Measurements from ENCODE around the gene CTNNA2. TPM values are rescaled to one million over a fixed set of nuclear protein-coding genes. Genes with fewer than 3 reads are reported as not detected.

The CTNNA2 gene
- total RNA-seq, 2 donors from 2014 or later = not detected

DNA sequence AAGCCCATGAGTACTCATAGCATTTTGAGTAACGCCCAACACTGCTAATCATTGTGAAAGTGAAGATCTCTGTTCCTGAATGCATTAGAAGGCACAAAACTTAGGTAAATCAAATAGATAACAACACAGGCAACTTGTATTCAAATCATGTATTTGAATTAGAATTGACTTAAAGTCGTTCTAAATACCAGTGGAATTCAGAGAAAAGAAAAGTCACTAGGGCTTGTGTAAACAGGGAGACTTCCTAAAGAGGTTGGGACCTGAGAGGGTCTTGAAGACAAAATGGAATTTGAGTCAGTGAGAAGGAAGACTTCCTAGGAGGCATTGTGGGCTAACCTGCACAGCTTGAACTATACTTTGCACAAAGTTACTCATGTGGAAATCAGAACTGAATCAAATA is 127.2 kb downstream of the CTNNA2 start:
- DNase-seq (ENCODE audit: low spot score) = no peak
- H3K4me1 ChIP-seq = no peaks in the 10 kb centered on the region
- no peak for TF ChIP-seq CTCF (IDR thresholded peaks at IDR 0.05)
- no peaks in the 10 kb centered on the region for H3K9me3 ChIP-seq
- H3K4me3 ChIP-seq = no peak overlapping the region
- no peaks in the 10 kb centered on the region for H3K36me3 ChIP-seq
- no peak overlapping the region for H3K27ac ChIP-seq
- no peaks in the 10 kb centered on the region for H3K27me3 ChIP-seq

GRCh38 chr2:79649531-79649930 is 136.7 kb downstream of the CTNNA2 start:
- no peak for DNase-seq (ENCODE audit: low spot score)
- Histone ChIP-seq H3K27ac (no peak overlapping the region), H3K4me1 (no peaks in the 10 kb centered on the region), H3K36me3 (no peaks in the 10 kb centered on the region), H3K4me3 (no peak overlapping the region), H3K27me3 (no peaks in the 10 kb centered on the region), H3K9me3 (no peaks in the 10 kb centered on the region)
- TF ChIP-seq CTCF (IDR thresholded peaks at IDR 0.05) = no peak

- H3K27ac ChIP-seq = no peak overlapping the region
- DNase-seq (ENCODE audit: low spot score) = no peak
- no peaks in the 10 kb centered on the region for H3K36me3 ChIP-seq
- no peak for TF ChIP-seq CTCF (IDR thresholded peaks at IDR 0.05)
- H3K4me3 ChIP-seq = no peak overlapping the region
- H3K9me3 ChIP-seq = no peaks in the 10 kb centered on the region
- H3K27me3 ChIP-seq = no peaks in the 10 kb centered on the region
- H3K4me1 ChIP-seq = no peaks in the 10 kb centered on the region
Observed at GRCh38 chr2:79660557-79660956, 147.7 kb downstream of the CTNNA2 start.

- Histone ChIP-seq H3K36me3 (no peaks in the 10 kb centered on the region), H3K4me1 (no peaks in the 10 kb centered on the region), H3K27ac (no peak overlapping the region), H3K4me3 (no peak overlapping the region), H3K27me3 (no peaks in the 10 kb centered on the region), H3K9me3 (no peaks in the 10 kb centered on the region)
- TF ChIP-seq CTCF (IDR thresholded peaks at IDR 0.05) = no peak
- DNase-seq (ENCODE audit: low spot score) = no peak
Observed at GRCh38 chr2:79665091-79665490, 152.2 kb downstream of the CTNNA2 start.

DNA sequence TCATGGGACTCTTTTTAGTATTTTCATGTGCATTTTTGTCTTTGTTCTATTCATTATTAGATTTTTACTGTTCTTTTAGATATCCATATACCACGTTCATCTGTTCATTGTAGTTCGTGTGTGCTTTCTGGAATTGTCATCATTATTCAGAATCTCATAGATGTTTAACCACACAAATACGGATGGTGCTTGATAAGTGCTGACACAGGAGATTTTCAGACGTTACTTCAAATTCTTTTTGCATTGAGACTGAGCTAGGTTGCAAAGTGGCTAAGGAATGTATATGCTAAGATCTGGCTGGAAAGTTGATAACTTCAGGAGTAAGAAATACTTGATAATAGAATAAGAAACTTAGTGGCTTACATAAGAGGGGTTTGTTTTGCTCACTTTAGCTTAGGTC is 153.6 kb downstream of the CTNNA2 start:
- no peaks in the 10 kb centered on the region for H3K9me3 ChIP-seq
- no peaks in the 10 kb centered on the region for H3K27me3 ChIP-seq
- no peaks in the 10 kb centered on the region for H3K4me1 ChIP-seq
- DNase-seq (ENCODE audit: low spot score) = no peak
- H3K4me3 ChIP-seq = no peak overlapping the region
- no peak for TF ChIP-seq CTCF (IDR thresholded peaks at IDR 0.05)
- H3K27ac ChIP-seq = no peak overlapping the region
- no peaks in the 10 kb centered on the region for H3K36me3 ChIP-seq

GRCh38 chr2:79669714-79670113 is 156.9 kb downstream of the CTNNA2 start:
- no peaks in the 10 kb centered on the region for H3K27me3 ChIP-seq
- H3K4me3 ChIP-seq = no peak overlapping the region
- H3K4me1 ChIP-seq = no peaks in the 10 kb centered on the region
- DNase-seq (ENCODE audit: low spot score) = no peak
- H3K36me3 ChIP-seq = no peaks in the 10 kb centered on the region
- TF ChIP-seq CTCF (IDR thresholded peaks at IDR 0.05) = no peak
- no peak overlapping the region for H3K27ac ChIP-seq
- H3K9me3 ChIP-seq = no peaks in the 10 kb centered on the region

Measured in right atrium auricular region (tissue), 2 donors.